ENCODE measurements around the gene AGK. TPM values are rescaled to one million over a fixed set of nuclear protein-coding genes. Genes with fewer than 3 reads are reported as not detected.

AGK gene
- total RNA-seq, 1 experiment from 2014 or later: 41.9 TPM

GRCh38 chr7:141598408-141598807 lies 47.2 kb downstream of the AGK start:
- H3K9me3 ChIP-seq (ENCODE audit: low read depth, low read length, poor library complexity, severe bottlenecking): no peaks in the 10 kb centered on the region
- ChIA-PET POLR2A (ENCODE audit: low non-redundant PET) (no interaction called here), CTCF (no interaction called here)
- peaks cover 2% of the 10 kb centered on the region for H3K36me3 ChIP-seq (ENCODE audit: insufficient read depth, low read length, poor library complexity, severe bottlenecking)
- no peak overlapping the region for H3K27ac ChIP-seq (ENCODE audit: low read depth, low read length, poor library complexity, severe bottlenecking)
- no TSS peak for BruUV-seq (replicated peaks)
- intact Hi-C loops (cut with micrococcal nuclease; ENCODE audit: unreplicated experiment): no loop called here
- no peak for DNase-seq (ENCODE audit: low spot score)
- no peak overlapping the region for H3K4me3 ChIP-seq (ENCODE audit: low read depth, low read length, poor library complexity, severe bottlenecking)
- TF ChIP-seq CTCF (conservative IDR thresholded peaks at IDR 0.05; ENCODE audit: low read depth, low read length): no peak
- no peak for TF ChIP-seq EZH2 (IDR thresholded peaks at IDR 0.05; ENCODE audit: borderline replicate concordance, low read depth, low read length, poor library complexity, severe bottlenecking)
- no peaks in the 10 kb centered on the region for H3K27me3 ChIP-seq (replicated peaks; ENCODE audit: insufficient read depth, low read depth, low read length, poor library complexity)
- H3K4me1 ChIP-seq (ENCODE audit: insufficient read depth, low read length, poor library complexity, severe bottlenecking): no peaks in the 10 kb centered on the region

- no TSS peak for BruUV-seq (replicated peaks)
- intact Hi-C loops (cut with micrococcal nuclease; ENCODE audit: unreplicated experiment): no loop called here
- ChIA-PET CTCF (no interaction called here), POLR2A (ENCODE audit: low non-redundant PET) (no interaction called here)
- Histone ChIP-seq H3K4me1 (ENCODE audit: insufficient read depth, low read length, poor library complexity, severe bottlenecking) (no peaks in the 10 kb centered on the region), H3K27ac (ENCODE audit: low read depth, low read length, poor library complexity, severe bottlenecking) (no peak overlapping the region), H3K36me3 (ENCODE audit: insufficient read depth, low read length, poor library complexity, severe bottlenecking) (peaks cover 2% of the 10 kb centered on the region), H3K27me3 (replicated peaks; ENCODE audit: insufficient read depth, low read depth, low read length, poor library complexity) (no peaks in the 10 kb centered on the region), H3K9me3 (ENCODE audit: low read depth, low read length, poor library complexity, severe bottlenecking) (no peaks in the 10 kb centered on the region), H3K4me3 (ENCODE audit: low read depth, low read length, poor library complexity, severe bottlenecking) (no peak overlapping the region)
- no peak for TF ChIP-seq EZH2 (IDR thresholded peaks at IDR 0.05; ENCODE audit: borderline replicate concordance, low read depth, low read length, poor library complexity, severe bottlenecking)
- TF ChIP-seq CTCF (conservative IDR thresholded peaks at IDR 0.05; ENCODE audit: low read depth, low read length): no peak
- DNase-seq (ENCODE audit: low spot score): no peak
Measured at GRCh38 chr7:141600168-141601006, 49.2 kb downstream of the AGK start.

- Histone ChIP-seq H3K9me3 (ENCODE audit: low read depth, low read length, poor library complexity, severe bottlenecking) (no peaks in the 10 kb centered on the region), H3K36me3 (ENCODE audit: insufficient read depth, low read length, poor library complexity, severe bottlenecking) (peaks cover 8% of the 10 kb centered on the region), H3K27ac (ENCODE audit: low read depth, low read length, poor library complexity, severe bottlenecking) (no peak overlapping the region), H3K4me3 (ENCODE audit: low read depth, low read length, poor library complexity, severe bottlenecking) (no peak overlapping the region), H3K4me1 (ENCODE audit: insufficient read depth, low read length, poor library complexity, severe bottlenecking) (no peaks in the 10 kb centered on the region), H3K27me3 (replicated peaks; ENCODE audit: insufficient read depth, low read depth, low read length, poor library complexity) (no peaks in the 10 kb centered on the region)
- intact Hi-C loops (cut with micrococcal nuclease; ENCODE audit: unreplicated experiment): no loop called here
- TF ChIP-seq CTCF (conservative IDR thresholded peaks at IDR 0.05; ENCODE audit: low read depth, low read length) (no peak), EZH2 (IDR thresholded peaks at IDR 0.05; ENCODE audit: borderline replicate concordance, low read depth, low read length, poor library complexity, severe bottlenecking) (no peak)
- POLR2A ChIA-PET (ENCODE audit: low non-redundant PET): no interaction called here
- CTCF ChIA-PET: no interaction called here
- BruUV-seq (replicated peaks): no TSS peak
- DNase-seq (ENCODE audit: low spot score): no peak
Measured at GRCh38 chr7:141609576-141609975, 58.4 kb downstream of the AGK start.

Measured in A673 (cell line).